GM12865 (cell line): ENCODE data around the gene CEP112.

Source experiments
- DNase-seq: peaks from one replicate; pipeline ENCODE4 v3.0.0; 2010; ENCODE audit warnings: low read depth
- H3K4me3 ChIP-seq: 2 replicates; pipeline ENCODE4 v1.5.1; 2011; ENCODE audit warnings: mild to moderate bottlenecking, low read depth, low read length, control low read depth
- CTCF ChIP-seq: IDR thresholded peaks from 2 replicates; pipeline ENCODE4 v1.5.1; 2011; ENCODE audit warnings: low read length, control low read depth, low read depth, inconsistent platforms; ENCODE audit not compliant: insufficient read depth; ENCODE audit errors: missing control alignments

Gene CEP112

GRCh38 chr17:65656390-65657250 lies 535.3 kb downstream of the CEP112 start:
- peak; percentile 83 for DNase-seq
- H3K4me3 ChIP-seq: no peak overlapping the region
- no peak for TF ChIP-seq CTCF

- TF ChIP-seq CTCF: no peak
- H3K4me3 ChIP-seq: no peak overlapping the region
- no peak for DNase-seq
Observed at GRCh38 chr17:65655706-65656105, 536.2 kb downstream of the CEP112 start.

GRCh38 chr17:65644545-65644944 lies 547.4 kb downstream of the CEP112 start:
- TF ChIP-seq CTCF: no peak
- no peak overlapping the region for H3K4me3 ChIP-seq
- DNase-seq: no peak

- H3K4me3 ChIP-seq: no peak overlapping the region
- no peak for TF ChIP-seq CTCF
- no peak for DNase-seq
Observed at GRCh38 chr17:65638221-65638975, 553.5 kb downstream of the CEP112 start.

- no peak for DNase-seq
- no peak for TF ChIP-seq CTCF
- no peak overlapping the region for H3K4me3 ChIP-seq
Observed at GRCh38 chr17:65637786-65638185, 554.1 kb downstream of the CEP112 start.

GRCh38 chr17:65634533-65634932 lies 557.4 kb downstream of the CEP112 start:
- no peak for DNase-seq
- TF ChIP-seq CTCF: no peak
- H3K4me3 ChIP-seq: no peak overlapping the region
